ENCODE results near the gene TRIM43. TPM values are rescaled to one million over a fixed set of nuclear protein-coding genes. Genes with fewer than 3 reads are reported as not detected.
A peak's percentile ranks its signal among the peaks of the same experiment; 100 is the strongest.
"Not testable (repeated sequence)": the region's sequence is repeated elsewhere in the genome, so short reads cannot be mapped to it uniquely, and the experiment has no call there.

The TRIM43 gene
- total RNA-seq (not detected), polyA plus RNA-seq (ENCODE audit: insufficient read depth, low read depth, low replicate concordance) (not detected)
- long read RNA-seq, donor 1 = 0 reads
- long read RNA-seq, donor 2 = 0 reads
- long read RNA-seq, donor 3 = 0 reads
- long read RNA-seq, donor 4 = 0 reads
- long read RNA-seq, donor 5 = 0 reads
- long read RNA-seq, donor 6 = 0 reads
- long read RNA-seq, donor 7 = 0 reads
- long read RNA-seq, donor 8 = 0 reads
- long read RNA-seq, donor 9 = 0 reads
- long read RNA-seq, donor 10 = 0 reads

DNA sequence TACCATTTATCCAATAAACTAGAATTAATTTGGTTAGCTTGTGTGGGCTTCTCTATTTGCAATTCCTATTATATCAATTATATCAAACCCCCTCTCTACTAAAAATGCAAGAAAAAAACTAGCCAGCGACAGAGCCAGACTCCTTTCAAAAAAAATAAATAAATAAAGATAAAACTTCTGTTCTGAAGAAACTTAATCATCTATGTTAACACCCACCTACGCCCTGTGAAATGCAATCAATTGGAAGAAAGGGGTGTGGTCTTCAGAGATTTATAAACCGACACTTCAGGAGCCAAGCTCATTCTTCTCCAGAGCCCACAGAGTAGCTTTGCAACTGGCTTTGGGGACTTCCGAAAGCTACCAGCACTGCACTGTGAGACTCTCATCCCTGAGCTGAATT lies at the start of gene TRIM43:
Gene TRIM43, plus strand, starts transcription at position 301 of the 400 bp plus-strand sequence. CDS start 2,023 bp downstream, outside the sequence.
- H3K9ac ChIP-seq (ENCODE audit: low read length in 3 of 3); H3K9me3 ChIP-seq (ENCODE audit: control insufficient read depth in 2 of 3, insufficient read depth in 1 of 3, low read length in 3 of 3); H3K36me3 ChIP-seq (ENCODE audit: control insufficient read depth in 2 of 3, insufficient read depth in 3 of 3, low read length in 3 of 3); H3K4me3 ChIP-seq (ENCODE audit: low read length in 3 of 3); H3K27ac ChIP-seq (ENCODE audit: low read depth in 2 of 2, low read length in 2 of 2); intact Hi-C loops (cut with DNase I); H3K27me3 ChIP-seq (ENCODE audit: control insufficient read depth, insufficient read depth, low read length); DNase-seq; H3K4me1 ChIP-seq (ENCODE audit: control insufficient read depth in 2 of 3, insufficient read depth in 2 of 3, low read depth in 1 of 3, low read length in 3 of 3); FAIRE-seq: not testable (repeated sequence)

- H3K4me1 ChIP-seq (ENCODE audit: control insufficient read depth in 2 of 3, insufficient read depth in 2 of 3, low read depth in 1 of 3, low read length in 3 of 3) = no peaks in the 10 kb centered on the region
- TF ChIP-seq CTCF (IDR thresholded peaks at IDR 0.05; ENCODE audit: borderline replicate concordance, extremely low read depth, insufficient read depth) = no peak
- DNase-seq (no peak), FAIRE-seq (no peak)
- H3K27ac ChIP-seq (ENCODE audit: low read depth in 2 of 2, low read length in 2 of 2) = no peak overlapping the region
- H3K4me3 ChIP-seq (ENCODE audit: low read length in 3 of 3) = no peak overlapping the region
- H3K9me3 ChIP-seq (ENCODE audit: control insufficient read depth in 2 of 3, insufficient read depth in 1 of 3, low read length in 3 of 3) = no peaks in the 10 kb centered on the region
- H3K36me3 ChIP-seq (ENCODE audit: control insufficient read depth in 2 of 3, insufficient read depth in 3 of 3, low read length in 3 of 3) = no peaks in the 10 kb centered on the region
- no peaks in the 10 kb centered on the region for H3K27me3 ChIP-seq (ENCODE audit: control insufficient read depth, insufficient read depth, low read length)
- H3K9ac ChIP-seq (ENCODE audit: low read length in 3 of 3) = no peak overlapping the region
- intact Hi-C loops (cut with DNase I) = no loop called here
Observed at GRCh38 chr2:95551055-95551568, 40.7 kb upstream of the TRIM43 start.

DNA sequence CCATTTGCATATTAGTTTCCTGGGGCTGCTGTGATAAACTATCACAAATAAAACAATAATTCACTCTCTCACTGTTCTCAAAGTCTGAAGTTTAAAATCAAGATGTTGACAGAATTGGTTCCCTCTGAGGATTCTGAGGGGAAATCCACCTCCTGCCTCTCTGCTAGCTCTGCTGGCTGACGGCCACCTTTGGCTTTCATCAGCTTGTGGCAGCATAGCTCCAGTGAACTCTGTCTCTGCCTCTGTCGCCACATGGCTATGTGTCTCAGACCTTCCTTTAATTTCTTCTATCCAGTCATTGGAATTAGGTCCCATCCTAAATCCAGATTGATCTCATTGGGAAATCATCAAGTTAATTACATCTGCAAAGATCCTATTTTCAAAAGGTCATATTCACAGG lies 38.9 kb upstream of the TRIM43 start:
- no peaks in the 10 kb centered on the region for H3K27me3 ChIP-seq (ENCODE audit: control insufficient read depth, insufficient read depth, low read length)
- H3K36me3 ChIP-seq (ENCODE audit: control insufficient read depth in 2 of 3, insufficient read depth in 3 of 3, low read length in 3 of 3) = no peaks in the 10 kb centered on the region
- no peak overlapping the region for H3K27ac ChIP-seq (ENCODE audit: low read depth in 2 of 2, low read length in 2 of 2)
- DNase-seq = peak in 1 of 5 donors; percentile 6
- no peak for FAIRE-seq
- no peak overlapping the region for H3K9ac ChIP-seq (ENCODE audit: low read length in 3 of 3)
- no peak for TF ChIP-seq CTCF (IDR thresholded peaks at IDR 0.05; ENCODE audit: borderline replicate concordance, extremely low read depth, insufficient read depth)
- no peaks in the 10 kb centered on the region for H3K4me1 ChIP-seq (ENCODE audit: control insufficient read depth in 2 of 3, insufficient read depth in 2 of 3, low read depth in 1 of 3, low read length in 3 of 3)
- H3K9me3 ChIP-seq (ENCODE audit: control insufficient read depth in 2 of 3, insufficient read depth in 1 of 3, low read length in 3 of 3) = no peaks in the 10 kb centered on the region
- intact Hi-C loops (cut with DNase I) = no loop called here
- no peak overlapping the region for H3K4me3 ChIP-seq (ENCODE audit: low read length in 3 of 3)

DNA sequence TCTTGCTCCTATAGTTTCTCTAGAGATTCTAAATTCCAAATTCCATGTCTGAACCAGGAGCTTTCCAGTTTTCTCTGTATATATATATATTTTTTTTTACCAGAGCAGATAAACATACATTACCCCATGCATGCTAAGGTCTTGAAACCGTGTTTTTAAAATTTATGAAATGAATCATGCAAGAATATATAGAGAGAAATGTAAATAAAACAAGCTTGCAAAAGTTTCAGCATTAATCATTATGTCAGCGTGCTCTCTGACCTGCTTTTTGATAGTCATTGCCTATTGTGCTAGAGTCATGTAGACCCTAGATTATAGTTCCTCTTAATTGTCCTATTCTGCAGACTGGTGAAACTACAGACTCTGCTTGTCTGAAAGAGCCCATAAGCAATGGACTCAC lies 22.6 kb upstream of the TRIM43 start:
- TF ChIP-seq CTCF (IDR thresholded peaks at IDR 0.05; ENCODE audit: borderline replicate concordance, extremely low read depth, insufficient read depth) = no peak
- H3K27ac ChIP-seq (ENCODE audit: low read depth in 2 of 2, low read length in 2 of 2) = no peak overlapping the region
- H3K27me3 ChIP-seq (ENCODE audit: control insufficient read depth, insufficient read depth, low read length) = no peaks in the 10 kb centered on the region
- FAIRE-seq (no peak), DNase-seq (no peak)
- no peaks in the 10 kb centered on the region for H3K9me3 ChIP-seq (ENCODE audit: control insufficient read depth in 2 of 3, insufficient read depth in 1 of 3, low read length in 3 of 3)
- no peak overlapping the region for H3K4me3 ChIP-seq (ENCODE audit: low read length in 3 of 3)
- no peaks in the 10 kb centered on the region for H3K4me1 ChIP-seq (ENCODE audit: control insufficient read depth in 2 of 3, insufficient read depth in 2 of 3, low read depth in 1 of 3, low read length in 3 of 3)
- H3K9ac ChIP-seq (ENCODE audit: low read length in 3 of 3) = no peak overlapping the region
- intact Hi-C loops (cut with DNase I) = no loop called here
- H3K36me3 ChIP-seq (ENCODE audit: control insufficient read depth in 2 of 3, insufficient read depth in 3 of 3, low read length in 3 of 3) = no peaks in the 10 kb centered on the region
